ENCODE measurements around the gene FOXC1. TPM values are rescaled to one million over a fixed set of nuclear protein-coding genes. Genes with fewer than 3 reads are reported as not detected.

Gene FOXC1
- total RNA-seq, 1 experiment from 2014 or later = not detected

GRCh38 chr6:1574083-1574761 lies 35.5 kb upstream of the FOXC1 start:
- no peaks in the 10 kb centered on the region for H3K36me3 ChIP-seq (ENCODE audit: insufficient read depth, low read length)
- no peak for DNase-seq
- H3K9me3 ChIP-seq (ENCODE audit: low read length) = peaks cover 15% of the 10 kb centered on the region
- no peaks in the 10 kb centered on the region for H3K79me2 ChIP-seq (ENCODE audit: low read length)
- H3K9me2 ChIP-seq (replicated peaks; ENCODE audit: insufficient read depth, low read length) = no peaks in the 10 kb centered on the region
- no peak overlapping the region for H2AFZ ChIP-seq (ENCODE audit: low read length)
- no peak overlapping the region for H3K4me3 ChIP-seq (ENCODE audit: low read length)
- H4K20me1 ChIP-seq (ENCODE audit: insufficient read depth, low read depth, low read length) = no peaks in the 10 kb centered on the region
- H3K27me3 ChIP-seq (ENCODE audit: low read length) = 0 out of 2 replicates have a peak, but pooled peaks cover 2% of the 10 kb centered on the region
- H3K9ac ChIP-seq (ENCODE audit: low read length) = no peak overlapping the region
- no peak overlapping the region for H3K4me2 ChIP-seq (ENCODE audit: low read depth, low read length, poor library complexity, severe bottlenecking)
- H3K27ac ChIP-seq (ENCODE audit: low read length) = no peak overlapping the region
- H3K4me1 ChIP-seq (ENCODE audit: low read length) = peaks cover 9% of the 10 kb centered on the region

GRCh38 chr6:1574890-1575209 lies 34.9 kb upstream of the FOXC1 start:
- Histone ChIP-seq H3K27me3 (ENCODE audit: low read length) (0 out of 2 replicates have a peak, but pooled peaks cover 2% of the 10 kb centered on the region), H2AFZ (ENCODE audit: low read length) (no peak overlapping the region), H3K36me3 (ENCODE audit: insufficient read depth, low read length) (no peaks in the 10 kb centered on the region), H3K9me2 (replicated peaks; ENCODE audit: insufficient read depth, low read length) (no peaks in the 10 kb centered on the region), H3K9me3 (ENCODE audit: low read length) (peaks cover 15% of the 10 kb centered on the region), H3K4me3 (ENCODE audit: low read length) (no peak overlapping the region), H3K27ac (ENCODE audit: low read length) (no peak overlapping the region), H3K4me2 (ENCODE audit: low read depth, low read length, poor library complexity, severe bottlenecking) (no peak overlapping the region), H3K4me1 (ENCODE audit: low read length) (peaks cover 9% of the 10 kb centered on the region), H3K79me2 (ENCODE audit: low read length) (no peaks in the 10 kb centered on the region), H4K20me1 (ENCODE audit: insufficient read depth, low read depth, low read length) (no peaks in the 10 kb centered on the region), H3K9ac (ENCODE audit: low read length) (no peak overlapping the region)
- DNase-seq = no peak

DNA sequence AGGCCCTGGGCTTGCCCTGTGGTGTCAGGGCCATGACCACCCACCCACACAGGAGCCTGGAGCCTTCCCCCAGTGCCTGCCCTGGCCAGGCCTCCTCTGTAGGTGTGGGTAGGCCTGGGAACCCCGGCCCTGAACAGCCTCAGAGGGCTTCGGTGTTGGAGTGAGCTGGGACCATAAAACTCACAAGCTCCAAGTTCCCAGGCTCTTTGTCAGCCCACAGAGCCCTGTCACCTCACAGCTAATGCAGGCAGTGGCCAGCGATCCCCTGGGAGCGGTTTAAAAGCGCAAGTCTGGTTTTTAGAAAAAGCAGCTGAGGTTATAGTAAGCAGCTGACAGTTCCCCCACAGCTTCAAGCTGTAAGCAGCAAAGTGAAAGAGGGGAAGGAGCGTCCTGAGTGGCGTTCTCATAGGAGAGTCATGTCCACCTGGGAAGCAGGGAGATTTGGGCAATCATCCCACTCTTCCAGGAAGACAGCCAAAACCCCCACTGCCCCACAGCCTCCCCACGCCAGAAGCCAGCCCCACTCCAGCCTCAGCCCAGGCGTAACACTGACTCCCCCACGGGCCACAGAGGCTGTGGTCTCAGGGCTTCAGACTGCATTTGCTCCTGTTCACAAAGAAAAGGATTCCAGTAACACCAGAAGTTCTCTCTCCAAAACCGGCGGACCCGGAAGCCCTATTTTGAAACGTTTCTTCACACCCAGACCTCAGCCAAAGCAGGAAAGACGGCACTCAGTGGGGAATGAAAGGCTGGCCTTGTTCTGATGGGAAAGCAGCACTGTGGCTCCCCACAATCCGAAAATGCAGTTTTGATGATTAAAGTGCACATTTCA lies 34.3 kb upstream of the FOXC1 start:
- no peak for DNase-seq
- 0 out of 2 replicates have a peak, but pooled peaks cover 1% of the 10 kb centered on the region for H3K27me3 ChIP-seq (ENCODE audit: low read length)
- peaks cover 11% of the 10 kb centered on the region for H3K9me3 ChIP-seq (ENCODE audit: low read length)
- H3K4me1 ChIP-seq (ENCODE audit: low read length) = peaks cover 9% of the 10 kb centered on the region
- no peak overlapping the region for H2AFZ ChIP-seq (ENCODE audit: low read length)
- no peak overlapping the region for H3K9ac ChIP-seq (ENCODE audit: low read length)
- H4K20me1 ChIP-seq (ENCODE audit: insufficient read depth, low read depth, low read length) = no peaks in the 10 kb centered on the region
- no peaks in the 10 kb centered on the region for H3K9me2 ChIP-seq (replicated peaks; ENCODE audit: insufficient read depth, low read length)
- H3K4me2 ChIP-seq (ENCODE audit: low read depth, low read length, poor library complexity, severe bottlenecking) = no peak overlapping the region
- H3K79me2 ChIP-seq (ENCODE audit: low read length) = no peaks in the 10 kb centered on the region
- no peak overlapping the region for H3K27ac ChIP-seq (ENCODE audit: low read length)
- H3K36me3 ChIP-seq (ENCODE audit: insufficient read depth, low read length) = no peaks in the 10 kb centered on the region
- H3K4me3 ChIP-seq (ENCODE audit: low read length) = no peak overlapping the region

- no peak overlapping the region for H3K27ac ChIP-seq (ENCODE audit: low read length)
- H3K36me3 ChIP-seq (ENCODE audit: insufficient read depth, low read length) = no peaks in the 10 kb centered on the region
- peaks cover 4% of the 10 kb centered on the region; the same call in 1 of the 2 replicates for H3K9me3 ChIP-seq (ENCODE audit: low read length)
- no peak overlapping the region for H2AFZ ChIP-seq (ENCODE audit: low read length)
- H3K9ac ChIP-seq (ENCODE audit: low read length) = no peak overlapping the region
- H3K4me1 ChIP-seq (ENCODE audit: low read length) = peaks cover 9% of the 10 kb centered on the region
- no peaks in the 10 kb centered on the region for H4K20me1 ChIP-seq (ENCODE audit: insufficient read depth, low read depth, low read length)
- H3K4me3 ChIP-seq (ENCODE audit: low read length) = no peak overlapping the region
- no peaks in the 10 kb centered on the region for H3K27me3 ChIP-seq (ENCODE audit: low read length)
- H3K79me2 ChIP-seq (ENCODE audit: low read length) = no peaks in the 10 kb centered on the region
- no peaks in the 10 kb centered on the region for H3K9me2 ChIP-seq (replicated peaks; ENCODE audit: insufficient read depth, low read length)
- DNase-seq = no peak
- H3K4me2 ChIP-seq (ENCODE audit: low read depth, low read length, poor library complexity, severe bottlenecking) = no peak overlapping the region
Measured at GRCh38 chr6:1576166-1576565, 33.5 kb upstream of the FOXC1 start.

- no peak for DNase-seq
- H3K27me3 ChIP-seq (ENCODE audit: low read length) = no peaks in the 10 kb centered on the region
- H4K20me1 ChIP-seq (ENCODE audit: insufficient read depth, low read depth, low read length) = no peaks in the 10 kb centered on the region
- no peak overlapping the region for H3K4me3 ChIP-seq (ENCODE audit: low read length)
- H3K4me2 ChIP-seq (ENCODE audit: low read depth, low read length, poor library complexity, severe bottlenecking) = no peak overlapping the region
- H3K36me3 ChIP-seq (ENCODE audit: insufficient read depth, low read length) = no peaks in the 10 kb centered on the region
- no peak overlapping the region for H3K27ac ChIP-seq (ENCODE audit: low read length)
- H3K79me2 ChIP-seq (ENCODE audit: low read length) = no peaks in the 10 kb centered on the region
- H3K9ac ChIP-seq (ENCODE audit: low read length) = no peak overlapping the region
- no peak overlapping the region for H2AFZ ChIP-seq (ENCODE audit: low read length)
- H3K4me1 ChIP-seq (ENCODE audit: low read length) = peaks cover 9% of the 10 kb centered on the region
- H3K9me3 ChIP-seq (ENCODE audit: low read length) = no peaks in the 10 kb centered on the region; the same call in 1 of the 2 replicates
- H3K9me2 ChIP-seq (replicated peaks; ENCODE audit: insufficient read depth, low read length) = no peaks in the 10 kb centered on the region
Measured at GRCh38 chr6:1576711-1577110, 33.0 kb upstream of the FOXC1 start.

GRCh38 chr6:1577146-1577680 lies 32.5 kb upstream of the FOXC1 start:
- no peak overlapping the region for H2AFZ ChIP-seq (ENCODE audit: low read length)
- no peaks in the 10 kb centered on the region for H4K20me1 ChIP-seq (ENCODE audit: insufficient read depth, low read depth, low read length)
- no peak for DNase-seq

GRCh38 chr6:1577896-1578745 lies 31.6 kb upstream of the FOXC1 start:
- Histone ChIP-seq H3K27ac (ENCODE audit: low read length) (no peak overlapping the region), H3K4me2 (ENCODE audit: low read depth, low read length, poor library complexity, severe bottlenecking) (no peak overlapping the region), H4K20me1 (ENCODE audit: insufficient read depth, low read depth, low read length) (no peaks in the 10 kb centered on the region), H3K9me2 (replicated peaks; ENCODE audit: insufficient read depth, low read length) (no peaks in the 10 kb centered on the region), H3K27me3 (ENCODE audit: low read length) (no peaks in the 10 kb centered on the region), H3K36me3 (ENCODE audit: insufficient read depth, low read length) (no peaks in the 10 kb centered on the region), H3K9ac (ENCODE audit: low read length) (no peak overlapping the region), H3K79me2 (ENCODE audit: low read length) (no peaks in the 10 kb centered on the region), H3K9me3 (ENCODE audit: low read length) (no peaks in the 10 kb centered on the region), H3K4me1 (ENCODE audit: low read length) (peaks cover 9% of the 10 kb centered on the region), H2AFZ (ENCODE audit: low read length) (no peak overlapping the region), H3K4me3 (ENCODE audit: low read length) (no peak overlapping the region)
- no peak for DNase-seq

More at GRCh38 chr6:1577146-1577680, 32.5 kb upstream of the FOXC1 start:
- no peak overlapping the region for H3K9ac ChIP-seq (ENCODE audit: low read length)
- H3K9me2 ChIP-seq (replicated peaks; ENCODE audit: insufficient read depth, low read length) = no peaks in the 10 kb centered on the region
- no peaks in the 10 kb centered on the region; the same call in 1 of the 2 replicates for H3K9me3 ChIP-seq (ENCODE audit: low read length)
- H3K27ac ChIP-seq (ENCODE audit: low read length) = no peak overlapping the region
- no peaks in the 10 kb centered on the region for H3K27me3 ChIP-seq (ENCODE audit: low read length)
- H3K79me2 ChIP-seq (ENCODE audit: low read length) = no peaks in the 10 kb centered on the region
- H3K36me3 ChIP-seq (ENCODE audit: insufficient read depth, low read length) = no peaks in the 10 kb centered on the region
- no peak overlapping the region for H3K4me2 ChIP-seq (ENCODE audit: low read depth, low read length, poor library complexity, severe bottlenecking)
- peaks cover 9% of the 10 kb centered on the region for H3K4me1 ChIP-seq (ENCODE audit: low read length)
- H3K4me3 ChIP-seq (ENCODE audit: low read length) = no peak overlapping the region
